Measurements from ENCODE around the gene YIPF1.
"Not testable (repeated sequence)": the region's sequence is repeated elsewhere in the genome, so short reads cannot be mapped to it uniquely, and the experiment has no call there.

The YIPF1 gene

GRCh38 chr1:53837646-53837923, 52.0 kb downstream of the YIPF1 start:
- no peak for DNase-seq

DNA sequence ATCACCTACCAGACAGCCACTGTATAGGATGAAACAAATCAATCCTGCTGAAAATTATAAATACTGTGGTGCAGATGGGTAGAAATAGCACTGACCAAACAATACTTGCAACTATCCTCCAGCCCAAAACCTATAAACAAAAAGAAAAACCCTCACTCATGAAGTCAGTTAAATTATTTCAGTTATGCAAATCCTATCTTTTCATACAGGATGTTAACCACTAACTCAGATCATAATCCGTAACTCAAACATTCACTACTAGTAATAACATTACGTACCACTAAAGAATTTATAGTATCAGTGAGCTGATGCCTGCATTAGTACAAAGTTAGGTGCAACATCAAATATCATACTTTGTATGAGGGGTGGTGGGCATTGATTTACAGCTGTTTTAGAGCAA, 54.1 kb downstream of the YIPF1 start:
- no peak for DNase-seq

GRCh38 chr1:53834776-53835175, 54.8 kb downstream of the YIPF1 start:
- DNase-seq = no peak

GRCh38 chr1:53833393-53833792, 56.2 kb downstream of the YIPF1 start:
- DNase-seq = no peak

DNA sequence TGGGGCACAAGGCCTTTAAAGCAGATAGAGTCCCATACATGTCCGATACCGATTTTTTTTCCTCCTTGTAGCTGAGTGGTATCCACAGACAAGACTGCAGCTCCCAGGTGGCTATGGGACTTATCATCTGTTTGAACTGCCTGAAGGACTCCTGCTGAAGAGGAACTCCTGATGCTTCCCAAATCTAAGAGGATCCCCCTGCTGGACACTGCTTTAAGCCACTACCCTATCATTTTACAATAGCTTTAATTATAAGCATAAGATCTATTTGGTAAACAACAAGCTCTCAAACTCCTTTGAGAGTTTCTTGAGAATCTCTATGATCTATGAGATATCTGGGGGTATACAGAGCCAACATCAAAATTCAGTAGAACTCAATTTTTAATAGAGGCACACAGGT, 63.2 kb downstream of the YIPF1 start:
- DNase-seq = no peak

DNA sequence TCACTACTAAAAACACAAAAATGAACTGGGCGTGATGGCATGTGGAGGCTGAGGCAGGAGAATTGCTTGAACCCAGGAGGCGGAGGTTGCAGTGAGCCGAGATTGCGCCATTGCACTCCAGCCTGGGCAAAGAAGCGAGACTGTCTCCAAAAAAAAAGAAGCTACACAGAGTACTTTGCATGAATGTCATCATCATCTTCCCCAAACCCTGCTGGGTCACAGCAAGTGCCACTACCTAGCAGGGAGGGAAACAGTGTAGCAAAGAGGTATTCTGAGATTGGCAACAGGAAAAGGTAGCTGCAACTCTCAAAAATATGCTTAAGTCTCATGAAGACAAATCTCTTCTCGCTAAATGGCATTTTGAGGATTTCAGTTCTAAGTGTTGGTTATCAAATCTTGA, 64.3 kb downstream of the YIPF1 start:
- no peak for DNase-seq

GRCh38 chr1:53822931-53823330, 66.7 kb downstream of the YIPF1 start:
- DNase-seq = no peak

GRCh38 chr1:53821380-53821779, 68.2 kb downstream of the YIPF1 start:
- no peak for DNase-seq

- no peak for DNase-seq
Measured at GRCh38 chr1:53819387-53819786, 70.2 kb downstream of the YIPF1 start.

DNA sequence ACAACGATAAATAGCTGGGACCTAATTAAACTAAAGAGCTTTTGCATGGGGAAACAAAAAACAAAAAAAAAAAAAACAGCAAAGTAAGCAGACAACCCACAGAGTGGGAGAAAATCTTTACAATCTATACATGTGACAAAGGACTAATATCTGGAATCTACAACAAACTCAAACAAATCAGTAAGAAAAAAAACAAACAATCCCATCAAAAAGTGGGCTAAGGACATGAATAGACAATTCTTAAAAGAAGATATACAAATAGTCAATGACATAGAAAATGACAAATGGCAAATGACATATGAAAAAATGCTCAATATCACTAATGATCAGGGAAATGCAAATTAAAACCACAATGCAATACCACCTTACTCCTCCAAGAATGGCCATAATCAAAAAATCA, 73.0 kb downstream of the YIPF1 start:
- DNase-seq = not testable (repeated sequence)

- not testable (repeated sequence) for DNase-seq
Measured at GRCh38 chr1:53815484-53815883, 74.1 kb downstream of the YIPF1 start.

DNA sequence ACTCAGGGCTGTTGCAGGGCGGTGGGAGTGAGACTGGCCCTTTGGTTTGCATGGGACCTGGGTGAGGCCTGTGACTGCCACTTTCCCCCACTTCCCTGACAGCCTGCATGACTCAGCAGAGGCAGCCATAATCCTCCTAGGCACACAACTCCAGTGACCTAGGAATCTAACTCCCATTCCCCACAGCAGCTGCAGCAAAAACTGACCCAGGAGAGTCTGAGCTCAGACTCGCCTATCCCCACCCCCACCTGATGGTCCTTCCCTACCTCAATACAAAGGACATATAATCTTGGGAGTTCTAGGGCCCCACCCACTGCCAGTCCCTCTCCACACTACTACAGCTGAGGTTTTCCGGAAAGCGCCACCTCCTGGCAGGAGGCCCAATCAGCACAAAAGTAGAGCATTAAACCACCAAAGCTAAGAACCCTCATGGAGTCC, 78.2 kb downstream of the YIPF1 start:
- DNase-seq = no peak

GRCh38 chr1:53810497-53810896, 79.1 kb downstream of the YIPF1 start:
- no peak for DNase-seq

- DNase-seq = no peak
Measured at GRCh38 chr1:53810007-53810406, 79.6 kb downstream of the YIPF1 start.

GRCh38 chr1:53807916-53808315, 81.7 kb downstream of the YIPF1 start:
- no peak for DNase-seq

DNA sequence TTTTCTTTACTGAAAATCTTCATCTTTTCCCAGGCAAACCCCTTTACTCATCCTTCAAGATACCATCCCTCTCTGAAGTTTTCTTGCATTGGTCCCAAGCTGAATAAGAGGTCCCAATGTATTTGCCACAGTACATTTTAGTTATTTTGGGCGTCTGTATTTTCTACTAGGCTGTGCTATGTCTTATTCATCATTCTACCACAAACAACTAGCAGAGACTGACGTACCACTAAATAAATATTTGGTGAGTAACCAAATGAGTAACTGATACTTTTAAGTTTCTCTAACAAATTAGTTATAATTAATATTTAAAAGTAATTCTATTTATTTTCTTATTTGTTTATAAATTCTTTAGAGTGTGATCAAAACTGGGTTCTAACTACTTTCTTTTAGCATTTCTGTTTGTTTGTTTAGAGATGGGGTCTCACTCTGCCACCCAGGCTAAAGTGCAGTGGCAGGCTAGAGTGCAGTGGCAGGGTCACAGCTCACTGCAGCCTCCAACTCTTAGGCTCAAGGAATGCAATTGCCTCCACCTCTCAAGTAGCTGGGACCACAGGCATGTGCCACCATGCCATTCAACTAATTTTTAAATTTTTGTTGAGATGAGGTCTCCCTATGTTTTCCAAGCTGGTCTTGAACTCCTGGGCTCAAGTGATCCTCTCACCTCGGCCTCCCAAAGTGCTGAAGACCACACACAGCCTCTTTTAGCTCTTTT, 84.6 kb downstream of the YIPF1 start:
- no peak for DNase-seq

DNA sequence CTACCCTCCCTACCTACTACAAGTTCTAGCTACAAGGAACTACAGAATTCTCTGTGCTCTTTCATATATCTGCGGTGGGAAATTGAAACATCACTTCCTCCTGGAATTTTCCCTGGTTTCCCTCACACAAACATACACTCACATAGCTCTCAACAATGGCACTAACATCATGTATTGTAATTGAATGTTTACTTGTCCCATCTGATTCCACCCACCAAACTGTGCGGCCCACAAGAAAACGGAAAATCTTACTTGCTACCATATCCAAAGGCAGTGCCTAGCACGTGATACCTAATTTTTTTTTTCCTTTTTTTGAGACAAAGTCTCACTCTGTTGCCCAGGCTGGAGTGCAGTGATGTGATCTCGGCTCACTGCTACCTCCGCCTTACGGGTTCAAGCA, 85.4 kb downstream of the YIPF1 start:
- DNase-seq = no peak
